HepG2 (cell line): ENCODE results near the gene CLIC1. TPM values are rescaled to one million over a fixed set of nuclear protein-coding genes. Genes with fewer than 3 reads are reported as not detected.

ENCODE experiments used
- ARNT ChIP-seq: fragments of 450-650 bp; IDR thresholded peaks from 2 replicates; pipeline ENCODE4 v1.6.1; 2017
- ATF7-NPFF ChIP-seq: sonication (generic); formaldehyde crosslinking; IDR thresholded peaks from 2 replicates; pipeline ENCODE4 v1.8.1; 2023; ENCODE audit warnings: mild to moderate bottlenecking, low read depth, missing genetic modification reagents, moderate library complexity
- CCDC6 ChIP-seq: sonication (generic); formaldehyde crosslinking; IDR thresholded peaks from 2 replicates; pipeline ENCODE4 v1.8.1; 2022; ENCODE audit warnings: mild to moderate bottlenecking, missing genetic modification reagents, moderate library complexity
- EP300 ChIP-seq, 3 experiments: sonication (generic) in 1 of 3; formaldehyde crosslinking in 1 of 3; IDR thresholded peaks; 2 replicates each; pipeline versions ENCODE4 v1.5.1 to v1.6.1; 2011 to 2020; ENCODE audit warnings: low read depth in 2 of 3, low read length in 2 of 3, borderline replicate concordance in 1 of 3, improper control_type of control experiment in 1 of 3, mild to moderate bottlenecking in 1 of 3, missing genetic modification reagents in 1 of 3, moderate library complexity in 1 of 3
- KMT2B ChIP-seq: IDR thresholded peaks from 2 replicates; pipeline ENCODE4 v1.6.1; 2016; ENCODE audit warnings: missing genetic modification reagents, missing compliant biosample characterization
- PHF20 ChIP-seq: sonication (generic); formaldehyde crosslinking; IDR thresholded peaks from 2 replicates; pipeline ENCODE4 v1.5.0; 2020; ENCODE audit warnings: mild to moderate bottlenecking, missing genetic modification reagents
- PHF21A ChIP-seq: sonication (generic); formaldehyde crosslinking; IDR thresholded peaks from 2 replicates; pipeline ENCODE4 v1.5.0; 2020; ENCODE audit warnings: mild to moderate bottlenecking, missing genetic modification reagents
- PHF5A ChIP-seq: IDR thresholded peaks from one replicate; pipeline ENCODE4 v1.6.1; 2018; ENCODE audit warnings: low read depth, missing genetic modification reagents; ENCODE audit not compliant: unreplicated experiment
- RAD21 ChIP-seq: fragments of 450-650 bp; formaldehyde crosslinking; IDR thresholded peaks from 2 replicates; pipeline ENCODE4 v1.5.0; 2020; ENCODE audit warnings: mild to moderate bottlenecking
- RBFOX2 ChIP-seq: fragments of 200-400 bp; formaldehyde crosslinking; IDR thresholded peaks from 2 replicates; pipeline ENCODE4 v1.6.1; 2017; ENCODE audit warnings: low read depth, mild to moderate bottlenecking, low read length
- SMARCE1 ChIP-seq: fragments of 450-650 bp; IDR thresholded peaks from 2 replicates; pipeline ENCODE4 v1.6.1; 2017; ENCODE audit warnings: borderline replicate concordance
- ZBTB42 ChIP-seq: sonication (generic); formaldehyde crosslinking; IDR thresholded peaks from 2 replicates; pipeline ENCODE4 v1.5.0; 2020; ENCODE audit warnings: mild to moderate bottlenecking, missing genetic modification reagents
- ZMYM2 ChIP-seq: sonication (generic); formaldehyde crosslinking; IDR thresholded peaks from 2 replicates; pipeline ENCODE4 v1.8.0; 2022; ENCODE audit warnings: mild to moderate bottlenecking, missing genetic modification reagents
- polyA plus RNA-seq, 8 experiments: library from polyadenylated mRNA; depleted of rRNA in 3 of 8; stranded (reverse) in 7 of 8; unstranded in 1 of 8; fragments of >200 nt; fragmentation: Illumina TruSeq in 4 of 8; extraction: Trizol in 4 of 8; gene quantifications; 2 replicates each; pipeline versions ENCODE4 v1.2.1 to v1.2.3, GENCODE V29; 2011 to 2016; ENCODE audit warnings: low read depth in 4 of 8, missing spikeins in 1 of 8, mixed read lengths in 1 of 8; ENCODE audit not compliant: insufficient read depth in 1 of 8
- total RNA-seq, 5 experiments: library from RNA; depleted of rRNA; stranded (reverse); fragments of >200 nt; fragmentation: Illumina TruSeq; extraction: Trizol; gene quantifications; 2 replicates each; pipeline ENCODE4 v1.2.3, GENCODE V29; 2016; ENCODE audit warnings: low read depth in 1 of 5
- TF ChIP-seq, protein P1 (sequence below), 2 experiments: sonication (generic) in 1 of 2; formaldehyde crosslinking in 1 of 2; IDR thresholded peaks; 2 replicates each; pipeline versions ENCODE4 v1.6.1 to v1.9.0; 2014 to 2022; ENCODE audit warnings: antibody characterized with exemption in 1 of 2, borderline replicate concordance in 1 of 2, inconsistent platforms in 1 of 2, low read depth in 1 of 2, missing genetic modification reagents in 1 of 2
- TF ChIP-seq, protein P2 (sequence below): sonication (generic); formaldehyde crosslinking; IDR thresholded peaks from 2 replicates; pipeline ENCODE4 v1.8.0; 2022; ENCODE audit warnings: missing genetic modification reagents, low read depth, mild to moderate bottlenecking, borderline replicate concordance
- TF ChIP-seq, protein P3 (sequence below): sonication (generic); formaldehyde crosslinking; IDR thresholded peaks from 2 replicates; pipeline ENCODE4 v1.4.0; 2020; ENCODE audit warnings: missing genetic modification reagents

The CLIC1 gene
- total and polyA plus RNA-seq, 2 of the 13 experiments (the other 11 are each of a cell fraction or from before 2014, with no cell fraction given): 602 to 891 TPM

- TF ChIP-seq, protein P1, sequence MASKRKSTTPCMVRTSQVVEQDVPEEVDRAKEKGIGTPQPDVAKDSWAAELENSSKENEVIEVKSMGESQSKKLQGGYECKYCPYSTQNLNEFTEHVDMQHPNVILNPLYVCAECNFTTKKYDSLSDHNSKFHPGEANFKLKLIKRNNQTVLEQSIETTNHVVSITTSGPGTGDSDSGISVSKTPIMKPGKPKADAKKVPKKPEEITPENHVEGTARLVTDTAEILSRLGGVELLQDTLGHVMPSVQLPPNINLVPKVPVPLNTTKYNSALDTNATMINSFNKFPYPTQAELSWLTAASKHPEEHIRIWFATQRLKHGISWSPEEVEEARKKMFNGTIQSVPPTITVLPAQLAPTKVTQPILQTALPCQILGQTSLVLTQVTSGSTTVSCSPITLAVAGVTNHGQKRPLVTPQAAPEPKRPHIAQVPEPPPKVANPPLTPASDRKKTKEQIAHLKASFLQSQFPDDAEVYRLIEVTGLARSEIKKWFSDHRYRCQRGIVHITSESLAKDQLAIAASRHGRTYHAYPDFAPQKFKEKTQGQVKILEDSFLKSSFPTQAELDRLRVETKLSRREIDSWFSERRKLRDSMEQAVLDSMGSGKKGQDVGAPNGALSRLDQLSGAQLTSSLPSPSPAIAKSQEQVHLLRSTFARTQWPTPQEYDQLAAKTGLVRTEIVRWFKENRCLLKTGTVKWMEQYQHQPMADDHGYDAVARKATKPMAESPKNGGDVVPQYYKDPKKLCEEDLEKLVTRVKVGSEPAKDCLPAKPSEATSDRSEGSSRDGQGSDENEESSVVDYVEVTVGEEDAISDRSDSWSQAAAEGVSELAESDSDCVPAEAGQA (IDR thresholded peaks at IDR 0.05; ENCODE audit: low read depth): no peak
- TF ChIP-seq, protein P1 (CRISPR knock-in tag; IDR thresholded peaks at IDR 0.05; ENCODE audit: borderline replicate concordance): no peak
- TF ChIP-seq RBFOX2 (peak; percentile 46; the same call in 1 of the 2 replicates), PHF21A (no peak), ATF7-NPFF (no peak), CCDC6 (CRISPR knock-in tag) (no peak; the same call in 1 of the 2 replicates), ZBTB42 (CRISPR knock-in tag) (no peak; the same call in 1 of the 2 replicates), ZMYM2 (CRISPR knock-in tag) (no peak), PHF20 (no peak), SMARCE1 (no peak), EP300 (IDR thresholded peaks at IDR 0.05; ENCODE audit: low read depth in 2 of 2, low read length in 2 of 2) (peak in 1 of 2 experiments; percentile 53; a peak in 1 of 4 replicates), EP300 (CRISPR knock-in tag; IDR thresholded peaks at IDR 0.05; ENCODE audit: borderline replicate concordance) (no peak; the same call in 1 of the 2 replicates), ARNT (no peak), PHF5A (no peak), RAD21 (CRISPR knock-in tag) (no peak), KMT2B (CRISPR knock-in tag) (no peak)
- TF ChIP-seq, protein P2, sequence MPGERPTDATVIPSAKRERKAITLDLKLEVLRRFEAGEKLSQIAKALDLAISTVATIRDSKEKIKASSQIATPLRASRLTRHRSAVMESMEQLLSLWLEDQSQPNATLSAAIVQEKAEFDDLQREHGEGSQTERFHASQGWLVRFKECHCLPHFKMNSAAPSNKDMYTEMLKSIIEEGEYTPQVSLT: no peak
- TF ChIP-seq, protein P3, sequence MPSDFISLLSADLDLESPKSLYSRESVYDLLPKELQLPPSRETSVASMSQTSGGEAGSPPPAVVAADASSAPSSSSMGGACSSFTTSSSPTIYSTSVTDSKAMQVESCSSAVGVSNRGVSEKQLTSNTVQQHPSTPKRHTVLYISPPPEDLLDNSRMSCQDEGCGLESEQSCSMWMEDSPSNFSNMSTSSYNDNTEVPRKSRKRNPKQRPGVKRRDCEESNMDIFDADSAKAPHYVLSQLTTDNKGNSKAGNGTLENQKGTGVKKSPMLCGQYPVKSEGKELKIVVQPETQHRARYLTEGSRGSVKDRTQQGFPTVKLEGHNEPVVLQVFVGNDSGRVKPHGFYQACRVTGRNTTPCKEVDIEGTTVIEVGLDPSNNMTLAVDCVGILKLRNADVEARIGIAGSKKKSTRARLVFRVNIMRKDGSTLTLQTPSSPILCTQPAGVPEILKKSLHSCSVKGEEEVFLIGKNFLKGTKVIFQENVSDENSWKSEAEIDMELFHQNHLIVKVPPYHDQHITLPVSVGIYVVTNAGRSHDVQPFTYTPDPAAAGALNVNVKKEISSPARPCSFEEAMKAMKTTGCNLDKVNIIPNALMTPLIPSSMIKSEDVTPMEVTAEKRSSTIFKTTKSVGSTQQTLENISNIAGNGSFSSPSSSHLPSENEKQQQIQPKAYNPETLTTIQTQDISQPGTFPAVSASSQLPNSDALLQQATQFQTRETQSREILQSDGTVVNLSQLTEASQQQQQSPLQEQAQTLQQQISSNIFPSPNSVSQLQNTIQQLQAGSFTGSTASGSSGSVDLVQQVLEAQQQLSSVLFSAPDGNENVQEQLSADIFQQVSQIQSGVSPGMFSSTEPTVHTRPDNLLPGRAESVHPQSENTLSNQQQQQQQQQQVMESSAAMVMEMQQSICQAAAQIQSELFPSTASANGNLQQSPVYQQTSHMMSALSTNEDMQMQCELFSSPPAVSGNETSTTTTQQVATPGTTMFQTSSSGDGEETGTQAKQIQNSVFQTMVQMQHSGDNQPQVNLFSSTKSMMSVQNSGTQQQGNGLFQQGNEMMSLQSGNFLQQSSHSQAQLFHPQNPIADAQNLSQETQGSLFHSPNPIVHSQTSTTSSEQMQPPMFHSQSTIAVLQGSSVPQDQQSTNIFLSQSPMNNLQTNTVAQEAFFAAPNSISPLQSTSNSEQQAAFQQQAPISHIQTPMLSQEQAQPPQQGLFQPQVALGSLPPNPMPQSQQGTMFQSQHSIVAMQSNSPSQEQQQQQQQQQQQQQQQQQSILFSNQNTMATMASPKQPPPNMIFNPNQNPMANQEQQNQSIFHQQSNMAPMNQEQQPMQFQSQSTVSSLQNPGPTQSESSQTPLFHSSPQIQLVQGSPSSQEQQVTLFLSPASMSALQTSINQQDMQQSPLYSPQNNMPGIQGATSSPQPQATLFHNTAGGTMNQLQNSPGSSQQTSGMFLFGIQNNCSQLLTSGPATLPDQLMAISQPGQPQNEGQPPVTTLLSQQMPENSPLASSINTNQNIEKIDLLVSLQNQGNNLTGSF (CRISPR knock-in tag): 0 out of 2 replicates have a peak, but pooled peaks have one; percentile 27
These were observed 1.4 kb downstream of the CLIC1 start (continued) for GRCh38 chr6:31734821-31735406.
